MG63 (cell line): Measurements from ENCODE around the gene CARD10. TPM values are rescaled to one million over a fixed set of nuclear protein-coding genes. Genes with fewer than 3 reads are reported as not detected.
"Not testable (repeated sequence)": the region's sequence is repeated elsewhere in the genome, so short reads cannot be mapped to it uniquely, and the experiment has no call there.

Experiments
- DNase-seq: peaks from one replicate; pipeline ENCODE4 v3.0.0-alpha.2; 2020
- H3K27me3 ChIP-seq: fragments of 250-450 bp; sonication (Bioruptor Pico); 2 replicates; pipeline ENCODE4 v1.5.1; 2020; ENCODE audit warnings: mild to moderate bottlenecking, moderate library complexity
- H3K36me3 ChIP-seq: fragments of 250-450 bp; sonication (Bioruptor Pico); 2 replicates; pipeline ENCODE4 v1.5.1; 2020; ENCODE audit warnings: mild to moderate bottlenecking, moderate library complexity
- H3K4me3 ChIP-seq: fragments of 250-450 bp; sonication (Bioruptor Pico); 2 replicates; pipeline ENCODE4 v1.5.1; 2020; ENCODE audit warnings: mild to moderate bottlenecking, moderate library complexity
- H3K9me3 ChIP-seq: fragments of 250-450 bp; sonication (Bioruptor Pico); 2 replicates; pipeline ENCODE4 v1.5.1; 2020; ENCODE audit warnings: mild to moderate bottlenecking, moderate library complexity
- total RNA-seq: library from RNA; depleted of rRNA; stranded (reverse); fragments of >200 nt; shearing (Covaris generic); gene quantifications from 2 replicates; pipeline ENCODE4 v1.2.3, GENCODE V29; 2014; ENCODE audit warnings: low replicate concordance

CARD10 gene
- total RNA-seq, 1 experiment from 2014 or later = 17.1 TPM

DNA sequence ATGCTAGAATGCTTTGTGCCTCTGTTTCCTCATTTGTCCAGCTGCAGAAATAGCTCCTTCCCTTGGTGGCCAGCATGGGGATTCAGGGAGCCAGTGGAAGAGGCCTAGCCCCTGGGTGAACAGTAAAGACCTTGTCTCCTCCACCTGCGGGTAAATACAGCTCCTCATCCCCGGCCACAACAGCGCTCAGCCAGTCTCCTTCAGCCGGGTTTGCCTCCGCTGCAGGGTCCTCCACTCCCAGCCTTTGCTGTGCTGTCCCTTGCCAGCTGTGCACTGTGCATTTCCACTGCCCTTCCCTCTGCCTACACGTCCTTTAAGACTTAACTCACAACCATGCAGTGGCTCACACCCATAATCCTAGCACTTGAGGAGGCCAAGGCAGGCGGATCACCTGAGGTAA lies 39.6 kb upstream of the CARD10 start:
- no peak overlapping the region for H3K4me3 ChIP-seq
- no peaks in the 10 kb centered on the region for H3K9me3 ChIP-seq
- H3K36me3 ChIP-seq = peaks cover 30% of the 10 kb centered on the region
- no peaks in the 10 kb centered on the region for H3K27me3 ChIP-seq
- no peak for DNase-seq

DNA sequence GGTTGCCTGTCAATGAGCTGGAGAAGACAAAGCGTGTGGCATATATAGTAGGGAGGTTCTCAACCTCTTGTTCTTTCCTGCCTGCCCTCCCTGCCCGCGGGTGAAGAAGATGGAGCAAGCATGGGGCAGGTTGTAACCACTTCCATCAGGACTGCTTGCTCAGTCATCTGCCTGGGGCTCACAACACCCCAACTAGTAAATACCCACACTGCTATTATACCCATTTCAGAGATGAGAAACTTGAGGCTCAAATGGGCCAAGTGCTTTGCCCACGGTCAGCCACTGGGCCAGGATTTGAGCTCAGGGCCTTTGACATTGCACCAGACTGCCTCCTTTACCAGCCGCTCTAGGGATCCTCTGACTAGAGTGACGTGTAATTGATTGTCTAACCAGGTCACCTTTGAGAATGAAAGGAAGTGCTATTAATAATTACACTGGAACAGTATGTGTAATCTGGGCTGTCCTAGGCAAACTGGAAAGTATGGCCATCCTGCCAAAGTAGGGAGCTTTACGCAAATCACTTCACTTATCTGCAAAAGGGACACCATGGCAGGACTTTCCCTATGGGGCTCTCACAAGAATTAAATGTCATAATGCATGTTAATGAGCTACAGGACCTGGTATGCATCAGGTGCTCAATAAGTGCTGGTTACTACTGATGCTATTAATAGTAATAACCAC lies 38.2 kb upstream of the CARD10 start:
- no peak for DNase-seq

DNA sequence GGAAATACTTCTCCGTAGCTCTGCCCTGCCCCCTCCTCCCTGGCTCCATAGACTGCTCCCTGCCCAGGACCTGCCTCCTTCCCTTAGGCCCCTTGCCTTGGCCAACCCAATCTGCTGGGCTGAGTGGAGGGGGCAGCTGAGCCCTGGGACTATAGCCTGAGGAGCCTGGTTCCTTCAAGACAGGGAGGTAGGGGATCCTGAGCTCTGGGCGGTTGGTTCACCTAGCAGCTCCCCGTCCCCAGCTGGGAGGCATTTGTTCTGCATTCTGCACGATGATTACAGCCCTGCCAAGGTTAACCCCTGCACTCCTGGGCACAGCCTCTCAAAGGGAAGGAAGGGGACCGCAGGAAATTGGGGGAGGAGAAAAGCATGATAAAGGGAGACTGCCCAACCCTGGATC lies 37.5 kb upstream of the CARD10 start:
- Histone ChIP-seq H3K27me3 (no peaks in the 10 kb centered on the region), H3K9me3 (no peaks in the 10 kb centered on the region), H3K4me3 (no peak overlapping the region), H3K36me3 (peaks cover 9% of the 10 kb centered on the region)
- no peak for DNase-seq

More for the DNA sequence above, 38.2 kb upstream of the CARD10 start:
- Histone ChIP-seq H3K27me3 (no peaks in the 10 kb centered on the region), H3K9me3 (no peaks in the 10 kb centered on the region), H3K36me3 (peaks cover 16% of the 10 kb centered on the region), H3K4me3 (no peak overlapping the region)

DNA sequence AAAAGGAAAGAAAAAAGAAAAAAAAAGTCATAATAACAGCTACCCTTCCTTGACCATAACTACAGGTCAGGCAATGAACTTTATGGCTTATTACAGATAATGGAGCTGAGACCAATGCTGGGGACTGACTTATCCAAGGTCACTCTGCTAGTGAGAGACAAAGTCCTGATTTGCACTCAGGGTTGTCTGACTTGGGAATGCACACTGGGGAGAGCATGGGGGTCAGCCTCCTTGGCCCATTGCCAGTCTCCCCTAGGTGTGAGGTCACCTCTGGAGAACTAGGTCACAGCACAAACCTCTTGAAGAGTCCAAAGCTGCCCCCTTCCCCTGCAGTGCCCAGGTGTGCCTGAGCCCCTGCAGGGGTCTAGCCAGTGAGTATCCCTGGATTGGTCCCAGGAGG lies 35.8 kb upstream of the CARD10 start:
- no peak for DNase-seq
- Histone ChIP-seq H3K36me3 (no peaks in the 10 kb centered on the region), H3K4me3 (no peak overlapping the region), H3K9me3 (no peaks in the 10 kb centered on the region), H3K27me3 (no peaks in the 10 kb centered on the region)

DNA sequence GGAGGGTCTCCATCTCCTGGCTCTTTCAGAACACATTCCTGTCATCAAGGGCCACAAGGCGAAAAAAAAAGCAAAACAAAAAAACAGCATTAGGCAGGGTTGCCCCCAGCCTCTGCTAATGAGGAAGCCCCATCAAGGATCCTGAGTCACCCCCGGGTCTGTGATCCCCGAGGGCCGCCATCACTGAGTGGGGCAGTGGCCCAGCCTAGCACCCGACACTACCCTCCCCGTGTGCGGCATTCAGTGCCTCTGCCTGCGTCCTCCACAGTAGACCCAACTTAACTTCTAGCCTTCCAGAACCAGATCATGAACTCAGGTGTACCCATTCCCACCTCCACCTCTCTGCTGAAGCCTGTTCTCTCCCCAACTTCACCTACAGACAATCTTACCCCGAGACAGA lies 34.5 kb upstream of the CARD10 start:
- Histone ChIP-seq H3K4me3 (no peak overlapping the region), H3K36me3 (no peaks in the 10 kb centered on the region), H3K9me3 (no peaks in the 10 kb centered on the region), H3K27me3 (no peaks in the 10 kb centered on the region)
- DNase-seq = no peak

DNA sequence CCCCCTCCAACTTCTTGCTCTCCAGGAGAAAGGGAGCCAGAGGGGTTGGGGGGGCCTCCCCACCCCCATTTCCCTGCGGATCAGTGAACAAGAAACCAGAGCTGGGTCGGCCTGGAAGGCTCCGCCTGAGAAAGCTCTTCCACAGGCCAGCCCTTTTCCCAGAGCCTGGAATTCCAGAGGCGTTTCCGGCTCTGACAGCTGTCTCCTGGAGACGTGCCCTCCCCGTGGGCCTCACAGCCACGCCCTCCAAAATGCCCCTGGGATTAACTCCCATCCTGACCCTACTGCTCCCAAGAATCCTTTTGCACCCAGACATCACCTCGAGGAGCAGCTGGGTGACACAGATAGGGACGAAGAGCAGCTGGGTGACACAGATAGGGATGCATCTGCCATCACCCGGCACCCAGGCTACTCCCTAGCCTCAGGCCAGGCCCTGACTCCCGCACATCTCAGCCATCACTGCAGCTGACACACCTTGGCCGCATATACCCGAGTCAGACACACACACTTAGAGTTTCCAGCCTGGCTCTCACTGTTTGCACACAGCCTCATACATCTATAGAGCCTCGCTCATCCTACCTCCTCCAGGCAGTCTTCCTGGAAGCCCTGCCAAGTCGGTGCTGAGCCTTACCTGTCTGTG lies 33.4 kb upstream of the CARD10 start:
- DNase-seq = peak; percentile 56
- no peaks in the 10 kb centered on the region for H3K9me3 ChIP-seq
- H3K36me3 ChIP-seq = no peaks in the 10 kb centered on the region
- no peak overlapping the region for H3K4me3 ChIP-seq
- H3K27me3 ChIP-seq = no peaks in the 10 kb centered on the region

DNA sequence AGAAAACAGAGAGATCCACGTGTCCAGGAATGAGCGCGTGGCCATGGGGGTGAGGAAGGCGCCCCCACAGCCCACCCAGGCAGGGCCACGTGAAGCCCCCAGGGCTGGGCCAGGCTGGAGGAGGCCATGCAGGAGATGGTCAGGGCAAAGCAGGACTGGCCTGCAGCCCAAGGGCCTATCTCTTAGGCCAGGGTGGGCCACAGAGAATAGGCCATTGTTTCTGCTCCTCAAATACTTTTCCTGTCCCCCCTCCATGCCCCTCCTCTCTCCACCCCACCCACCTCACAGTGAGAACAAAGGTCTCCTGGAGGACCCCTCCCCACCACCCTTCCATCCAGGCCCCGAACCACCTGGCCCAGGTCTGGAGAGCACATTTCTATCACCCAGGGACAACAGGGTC lies 32.8 kb upstream of the CARD10 start:
- H3K9me3 ChIP-seq = no peaks in the 10 kb centered on the region
- DNase-seq = no peak
- H3K4me3 ChIP-seq = no peak overlapping the region
- no peaks in the 10 kb centered on the region for H3K36me3 ChIP-seq
- H3K27me3 ChIP-seq = no peaks in the 10 kb centered on the region

DNA sequence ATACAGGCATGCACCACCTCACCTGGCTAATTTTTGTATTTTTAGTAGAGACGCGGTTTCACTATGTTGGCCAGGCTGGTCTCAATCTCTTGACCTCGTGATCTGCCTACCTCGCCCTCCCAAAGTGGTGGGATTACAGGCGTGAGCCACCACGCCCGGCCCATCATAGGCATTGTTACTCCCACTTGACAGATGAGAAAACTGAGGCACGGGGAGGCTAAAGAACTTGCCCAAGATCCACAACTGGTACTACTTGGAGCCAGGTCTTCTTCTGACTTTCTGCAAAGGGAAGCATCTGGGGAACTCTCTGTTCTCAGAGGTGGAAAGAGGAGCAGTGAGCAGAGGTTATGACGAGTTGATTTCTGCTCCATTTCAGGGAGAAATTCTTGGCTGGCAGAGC lies 31.7 kb upstream of the CARD10 start:
- H3K36me3 ChIP-seq, H3K9me3 ChIP-seq, DNase-seq, H3K4me3 ChIP-seq, H3K27me3 ChIP-seq: not testable (repeated sequence)

DNA sequence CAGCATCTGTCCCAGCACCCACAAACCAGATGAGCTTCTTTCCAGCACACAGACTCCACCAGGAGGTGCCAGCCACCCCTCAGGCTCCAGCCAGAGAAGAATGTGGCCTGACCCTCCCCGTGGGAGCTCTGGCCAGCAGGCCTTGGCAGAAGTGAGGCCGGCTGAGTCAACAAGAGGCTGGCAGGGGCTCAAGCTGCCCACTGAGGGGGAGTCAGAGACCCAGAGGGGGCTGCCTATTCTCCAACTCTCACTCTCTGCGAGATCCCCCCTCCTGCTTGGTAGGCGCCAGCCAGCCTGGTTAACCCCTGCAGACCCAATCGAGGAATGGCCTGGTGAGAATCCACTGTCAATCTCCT lies 30.5 kb upstream of the CARD10 start:
- peak; percentile 92 for DNase-seq
- no peaks in the 10 kb centered on the region for H3K27me3 ChIP-seq
- H3K9me3 ChIP-seq = no peaks in the 10 kb centered on the region

DNA sequence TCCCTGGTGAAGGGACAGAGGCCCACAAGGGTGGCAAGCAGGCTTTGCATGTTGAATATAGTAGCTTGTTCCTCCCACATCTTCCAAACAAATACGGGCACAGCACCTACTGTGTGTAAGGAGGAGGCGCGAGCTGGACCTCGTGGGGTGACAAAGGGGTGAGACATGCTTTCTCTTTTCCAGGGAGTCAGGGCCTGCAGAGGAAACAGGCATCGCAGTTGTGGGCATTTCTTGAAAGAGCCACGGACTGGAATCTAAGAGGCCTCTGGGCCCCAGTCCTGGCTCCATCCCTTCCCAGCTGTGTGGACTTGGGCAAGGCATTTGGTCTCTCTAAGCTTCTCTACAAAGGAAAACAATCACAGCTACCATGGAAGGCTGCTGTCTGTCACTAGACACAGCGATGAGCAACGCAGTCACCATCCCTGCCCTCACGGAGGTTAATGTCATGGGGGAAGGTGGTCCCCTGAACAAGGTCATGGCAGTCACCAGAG lies 28.1 kb upstream of the CARD10 start:
- no peak for DNase-seq

More for the DNA sequence above, 30.5 kb upstream of the CARD10 start:
- no peak overlapping the region for H3K4me3 ChIP-seq
- no peaks in the 10 kb centered on the region for H3K36me3 ChIP-seq

DNA sequence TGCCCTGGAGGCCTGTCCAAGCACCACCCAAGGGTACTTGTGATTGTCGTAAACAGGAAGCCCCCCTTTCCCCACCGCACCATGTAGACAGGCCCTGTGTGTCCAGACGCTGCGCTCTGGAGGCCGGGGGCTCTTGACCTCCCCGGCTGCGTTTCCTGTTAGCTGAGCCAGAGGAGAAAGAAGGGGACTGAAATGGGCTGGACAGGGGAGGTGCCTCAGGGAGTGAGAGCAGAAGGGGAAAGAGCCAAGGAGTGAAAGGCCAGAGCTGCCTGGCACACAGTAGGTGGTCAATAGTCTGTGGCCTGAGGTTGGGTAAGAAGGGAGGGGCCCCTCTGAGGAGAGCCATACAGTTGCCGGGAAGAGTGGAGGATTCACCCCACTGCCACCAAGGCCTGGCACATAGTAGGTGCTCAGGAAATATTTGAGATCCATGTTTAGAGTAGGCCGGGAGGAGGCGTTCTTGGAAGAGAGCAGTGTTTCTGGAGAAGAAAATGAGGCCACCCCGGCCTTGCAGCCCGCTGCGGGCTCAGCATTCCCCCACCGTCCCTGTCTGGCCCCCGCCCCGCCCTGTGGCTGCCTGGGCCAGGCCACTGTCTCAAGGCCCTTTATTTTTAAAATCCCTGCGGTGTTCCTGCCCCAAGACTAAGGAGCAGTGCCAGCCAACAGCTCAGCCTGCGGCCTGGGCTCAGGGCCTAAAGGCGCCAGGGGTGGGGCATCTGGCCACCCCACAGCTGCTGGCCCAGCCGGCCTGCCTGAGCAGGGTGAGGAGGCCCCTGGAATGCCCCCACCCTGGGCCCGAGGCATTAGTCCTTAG lies 27.4 kb upstream of the CARD10 start:
- no peaks in the 10 kb centered on the region for H3K27me3 ChIP-seq
- H3K36me3 ChIP-seq = no peaks in the 10 kb centered on the region
- H3K4me3 ChIP-seq = no peak overlapping the region
- no peaks in the 10 kb centered on the region for H3K9me3 ChIP-seq
- peak; percentile 97 for DNase-seq

More for the DNA sequence above, 28.1 kb upstream of the CARD10 start:
- Histone ChIP-seq H3K9me3 (no peaks in the 10 kb centered on the region), H3K4me3 (no peak overlapping the region), H3K36me3 (no peaks in the 10 kb centered on the region), H3K27me3 (no peaks in the 10 kb centered on the region)

DNA sequence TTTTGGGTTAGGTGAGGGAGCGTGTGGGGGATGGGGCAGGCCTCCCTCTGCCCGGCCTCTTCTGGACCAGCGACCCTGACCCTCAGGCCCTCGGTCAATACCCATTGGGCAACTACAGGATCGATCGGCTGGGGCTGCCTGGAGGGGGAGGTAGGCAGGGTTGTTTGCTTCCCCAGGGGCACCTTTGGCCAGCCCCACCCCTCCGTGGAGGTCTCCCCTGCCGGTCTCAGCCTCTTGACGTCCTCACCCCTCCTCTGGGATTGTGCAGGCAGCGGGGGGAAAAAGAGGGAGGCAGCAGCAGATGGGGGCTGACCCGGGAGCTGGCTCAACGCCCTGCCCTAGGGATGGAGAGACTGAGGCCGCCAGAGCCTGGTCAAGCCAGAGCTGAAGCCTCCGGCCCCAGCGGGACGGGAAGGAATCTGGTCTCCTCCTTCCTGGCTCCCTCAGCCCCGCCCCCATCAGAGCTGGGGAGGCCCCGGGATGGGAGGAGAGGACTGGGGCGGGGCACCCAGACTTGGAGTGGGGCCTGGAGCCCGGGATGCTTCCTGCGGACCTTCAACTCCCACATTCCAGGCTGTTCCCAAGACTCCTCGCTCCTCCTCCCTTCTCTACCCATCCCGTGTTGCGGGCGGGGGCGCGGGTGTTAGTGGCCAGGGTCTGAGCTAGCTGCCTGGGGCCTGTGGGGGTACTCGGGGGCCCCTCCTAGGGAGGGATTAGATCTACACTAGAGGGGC lies 26.7 kb upstream of the CARD10 start:
- H3K4me3 ChIP-seq = peak overlapping the region; percentile 9; the same call in 1 of the 2 replicates
- H3K9me3 ChIP-seq = no peaks in the 10 kb centered on the region
- peak; percentile 98 for DNase-seq
- H3K36me3 ChIP-seq = no peaks in the 10 kb centered on the region
- no peaks in the 10 kb centered on the region for H3K27me3 ChIP-seq

DNA sequence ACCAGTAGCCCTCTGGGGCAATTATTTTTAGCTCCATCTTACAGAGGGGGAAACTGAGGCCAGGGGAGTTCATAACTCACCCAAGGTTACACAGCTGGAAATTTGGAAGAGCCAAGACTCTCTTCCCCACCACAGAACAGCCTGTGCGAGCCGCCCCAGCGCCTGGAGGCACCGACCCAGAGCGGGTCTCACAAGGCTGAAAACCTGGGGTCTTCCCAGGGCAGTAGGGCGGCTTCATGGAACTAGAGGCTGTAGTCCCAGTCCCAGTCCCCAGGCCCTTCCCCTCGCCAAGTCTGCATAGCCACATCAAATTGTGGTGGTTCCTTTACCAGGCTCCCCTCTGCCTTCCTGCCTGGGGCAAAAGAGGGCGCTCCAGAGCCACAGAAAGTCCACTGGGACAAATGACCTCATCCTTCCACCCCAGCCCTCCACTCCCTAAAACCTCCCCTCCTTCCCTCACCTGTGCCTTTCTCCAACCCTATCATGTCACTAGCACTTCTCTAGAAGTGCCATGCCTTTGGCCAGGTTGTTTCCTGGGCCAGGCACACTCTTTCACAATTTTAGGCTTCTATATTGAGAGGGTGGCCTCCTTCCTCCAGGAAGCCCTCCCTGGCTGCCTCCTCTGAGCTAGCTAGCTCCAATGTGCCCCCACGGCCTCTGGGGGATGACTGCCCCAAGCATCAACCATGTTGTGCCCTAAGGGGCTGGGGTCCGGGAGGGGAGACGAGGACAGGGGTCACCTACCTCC lies 25.9 kb upstream of the CARD10 start:
- peak; percentile 75 for DNase-seq

DNA sequence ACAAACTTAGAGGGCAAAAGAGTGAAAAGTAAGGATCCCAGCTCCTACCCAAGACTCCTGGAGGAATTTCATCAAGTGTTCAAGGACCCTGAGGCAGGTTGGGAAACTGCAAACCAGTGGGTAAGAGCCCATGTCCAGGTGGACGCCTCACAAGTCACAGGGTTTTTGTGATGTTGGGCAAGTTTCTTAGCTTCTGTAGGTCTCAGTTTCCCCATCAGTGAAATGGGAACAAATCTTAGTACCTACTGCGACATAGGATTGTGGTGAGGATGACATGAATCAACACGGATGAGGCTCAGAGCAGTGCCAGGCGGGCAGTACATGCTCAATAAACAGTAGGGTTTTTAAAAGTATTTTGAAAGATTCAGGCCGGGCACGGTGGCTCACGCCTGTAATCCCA lies 23.7 kb upstream of the CARD10 start:
- no peak for DNase-seq
- H3K4me3 ChIP-seq = no peak overlapping the region
- no peaks in the 10 kb centered on the region for H3K27me3 ChIP-seq
- no peaks in the 10 kb centered on the region for H3K36me3 ChIP-seq
- no peaks in the 10 kb centered on the region for H3K9me3 ChIP-seq

More for the DNA sequence above, 25.9 kb upstream of the CARD10 start:
- Histone ChIP-seq H3K27me3 (no peaks in the 10 kb centered on the region), H3K36me3 (no peaks in the 10 kb centered on the region), H3K4me3 (no peak overlapping the region), H3K9me3 (no peaks in the 10 kb centered on the region)

DNA sequence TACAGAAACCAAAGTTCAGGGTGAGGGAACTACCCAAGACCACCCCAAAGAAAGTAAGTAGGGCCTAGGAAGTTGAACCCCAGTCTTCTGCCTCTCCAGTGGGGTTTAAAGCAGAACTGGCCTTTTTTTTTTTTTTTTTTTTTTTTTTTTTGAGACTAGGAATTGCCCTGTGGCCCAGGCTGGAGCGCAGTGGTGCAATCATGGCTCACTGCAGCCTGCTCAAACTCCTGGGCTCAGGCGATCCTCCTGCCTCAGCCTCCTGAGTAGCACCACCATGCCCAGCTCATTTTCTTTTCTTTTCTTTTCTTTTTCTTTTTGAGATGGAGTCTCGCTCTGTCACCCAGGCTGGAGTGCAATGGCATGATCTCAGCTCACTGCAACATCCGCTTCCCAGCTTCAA lies 23.2 kb upstream of the CARD10 start:
- H3K9me3 ChIP-seq, DNase-seq: not testable (repeated sequence)

DNA sequence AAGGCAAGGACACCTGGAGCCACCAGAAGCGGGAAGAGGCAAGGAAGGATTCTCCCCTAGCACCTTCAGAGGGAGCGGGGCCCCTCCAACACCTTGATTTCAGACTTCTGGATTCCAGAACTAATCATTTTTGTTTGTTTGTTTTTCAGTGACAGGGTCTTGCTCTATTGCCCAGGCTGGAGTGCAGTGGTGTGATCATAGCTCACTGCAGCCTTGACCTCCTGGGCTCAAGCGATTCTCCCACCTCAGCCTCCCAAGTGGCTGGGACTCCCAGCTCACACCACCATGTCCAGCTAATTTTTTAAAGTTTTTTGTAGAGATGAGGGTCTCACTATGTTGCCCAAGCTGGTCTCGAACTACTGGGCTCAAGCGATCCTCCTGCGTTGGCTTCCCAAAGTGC lies 20.6 kb upstream of the CARD10 start:
- H3K27me3 ChIP-seq, DNase-seq, H3K4me3 ChIP-seq, H3K9me3 ChIP-seq, H3K36me3 ChIP-seq: not testable (repeated sequence)

More for the DNA sequence above, 23.2 kb upstream of the CARD10 start:
- H3K4me3 ChIP-seq, H3K36me3 ChIP-seq, H3K27me3 ChIP-seq: not testable (repeated sequence)
